ENCODE measurements around the gene ELL2.

ELL2 gene

GRCh38 chr5:95983509-95983908 lies 21.9 kb upstream of the ELL2 start:
- no peak for DNase-seq (ENCODE audit: low read depth in 2 of 2)

DNA sequence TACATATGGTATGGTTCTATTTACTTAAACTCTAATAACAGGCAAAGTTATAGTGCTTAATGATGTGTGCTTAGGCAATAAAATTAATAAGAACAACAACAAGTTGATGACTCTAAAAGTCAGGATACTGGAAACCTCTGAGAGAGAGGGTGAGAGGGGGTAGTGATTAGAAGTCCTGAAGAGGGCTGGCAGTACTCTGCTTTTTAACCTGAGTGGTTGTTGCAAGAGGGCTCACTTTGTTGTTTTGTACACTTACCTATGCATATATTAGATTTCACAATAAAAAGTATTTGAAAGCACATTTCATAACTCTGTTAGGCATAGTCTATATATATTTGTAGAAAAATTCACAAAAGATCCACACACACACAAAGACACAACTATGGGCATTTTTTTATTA lies 21.4 kb upstream of the ELL2 start:
- no peak for DNase-seq (ENCODE audit: low read depth in 2 of 2)

DNA sequence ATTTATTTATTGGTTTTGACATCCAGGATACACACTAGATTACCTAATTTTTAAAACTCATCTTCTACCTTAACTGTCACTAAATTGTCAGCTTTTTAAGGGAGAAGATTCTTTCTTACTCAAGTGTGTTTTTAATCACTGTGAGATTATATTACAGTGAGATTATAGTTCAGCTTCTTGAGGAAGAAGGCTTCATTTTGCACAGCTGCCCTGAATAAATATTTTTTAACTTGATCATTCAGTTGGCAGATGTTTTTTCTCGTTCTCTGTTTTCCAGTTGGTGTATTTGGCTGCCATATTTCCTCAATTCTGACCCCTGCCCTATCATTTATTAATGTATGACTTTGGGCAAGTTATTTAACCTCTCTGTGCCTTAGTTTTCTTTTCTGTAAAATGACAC lies 15.0 kb upstream of the ELL2 start:
- DNase-seq (ENCODE audit: low read depth in 2 of 2): no peak

DNA sequence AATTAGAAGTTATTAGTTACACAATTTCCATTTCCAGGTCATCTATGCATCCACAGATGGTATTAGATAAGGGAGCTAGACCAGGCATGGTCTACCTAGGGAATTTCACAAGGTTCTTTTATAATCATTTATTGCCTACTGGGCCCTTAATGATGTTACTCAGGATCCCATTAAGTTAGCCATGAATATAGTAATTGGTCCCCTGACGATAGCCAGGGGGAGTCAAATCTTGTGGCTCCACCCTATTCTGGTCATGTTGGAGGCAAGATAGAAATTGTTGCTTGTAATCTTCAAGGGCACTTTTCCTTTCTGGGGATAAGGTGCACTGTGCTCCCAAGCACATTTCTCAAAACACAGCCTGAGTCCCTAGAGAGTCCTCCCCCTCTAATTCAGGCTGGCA lies 14.1 kb upstream of the ELL2 start:
- no peak for DNase-seq (ENCODE audit: low read depth in 2 of 2)

- DNase-seq (ENCODE audit: low read depth in 2 of 2): no peak
These were observed 12.2 kb upstream of the ELL2 start for GRCh38 chr5:95973793-95974325.

GRCh38 chr5:95972196-95972595 lies 10.5 kb upstream of the ELL2 start:
- no peak for DNase-seq (ENCODE audit: low read depth in 2 of 2)

DNA sequence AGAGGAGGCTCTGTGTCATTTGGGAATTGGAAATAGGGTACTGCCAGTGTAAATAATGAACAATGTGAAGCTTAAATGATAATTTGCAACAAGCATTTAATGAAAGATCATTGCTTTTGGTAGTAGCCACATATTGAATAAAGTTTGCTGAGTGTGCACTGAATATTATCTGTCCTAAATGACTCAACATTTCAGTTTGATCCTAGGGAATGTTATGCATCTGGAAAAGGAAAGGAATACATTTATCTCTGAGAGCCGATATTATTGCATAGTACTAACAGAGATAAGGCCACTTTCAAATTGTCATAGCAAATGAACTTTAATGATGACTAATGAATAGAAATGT lies 8.7 kb upstream of the ELL2 start:
- no peak for DNase-seq (ENCODE audit: low read depth in 2 of 2)

DNA sequence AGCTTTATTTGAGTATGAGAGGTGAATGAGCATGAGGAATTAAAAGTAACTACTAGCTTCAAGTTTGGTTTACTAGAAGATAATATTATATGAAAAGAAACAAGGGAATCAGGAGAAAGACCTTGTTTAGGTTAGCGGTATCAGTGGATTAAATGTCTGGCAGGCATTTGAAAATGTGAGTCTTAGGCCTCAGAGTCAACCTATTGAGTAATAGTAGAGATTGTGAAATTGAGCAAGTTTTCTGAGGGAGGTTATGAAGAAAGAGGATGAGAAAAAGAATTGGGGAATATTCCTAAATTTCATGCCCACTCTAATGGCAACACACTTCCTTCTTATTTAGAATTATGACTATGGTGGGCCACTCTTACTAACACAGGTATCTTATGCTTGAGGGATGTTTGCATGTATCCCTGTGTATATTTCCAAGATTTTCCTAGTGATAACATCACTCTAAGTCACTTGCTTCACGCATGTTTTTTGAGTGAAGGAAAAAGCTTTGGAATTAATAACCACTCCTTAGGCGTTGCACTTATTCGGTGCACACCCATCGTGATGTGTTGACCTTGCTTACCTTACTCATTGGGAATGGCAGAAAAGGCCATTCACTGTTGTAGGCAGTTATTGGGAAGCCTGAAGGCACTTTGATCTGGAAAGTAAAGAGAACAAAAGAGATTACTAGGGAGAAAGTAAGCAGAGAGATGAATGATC lies 8.2 kb upstream of the ELL2 start:
- no peak for DNase-seq (ENCODE audit: low read depth in 2 of 2)

- DNase-seq (ENCODE audit: low read depth in 2 of 2): no peak
These were observed 7.4 kb upstream of the ELL2 start for GRCh38 chr5:95969055-95969454.

GRCh38 chr5:95967236-95967635 lies 5.6 kb upstream of the ELL2 start:
- no peak for DNase-seq (ENCODE audit: low read depth in 2 of 2)

DNA sequence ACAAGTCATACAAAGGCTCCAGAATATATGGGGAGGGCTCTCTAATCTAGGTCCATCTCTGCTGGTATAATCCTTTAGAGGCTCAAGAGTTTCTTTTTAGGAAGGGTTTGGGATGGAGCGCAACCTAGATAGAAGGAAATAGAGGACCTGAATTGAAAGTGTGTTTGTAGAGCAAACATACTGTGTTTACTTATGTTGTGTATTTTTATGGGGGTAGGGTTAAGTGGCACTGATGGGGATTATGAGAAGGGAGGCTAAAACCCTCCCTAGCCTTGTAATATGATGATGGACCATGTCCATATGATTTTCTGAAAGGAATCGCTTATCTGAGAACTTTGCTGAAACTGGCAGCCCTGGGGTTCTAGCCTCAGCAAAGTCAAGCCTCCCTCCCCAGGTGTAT lies 4.4 kb upstream of the ELL2 start:
- DNase-seq (ENCODE audit: low read depth in 2 of 2): no peak

GRCh38 chr5:95963650-95964410 lies 2.2 kb upstream of the ELL2 start:
- peak in 1 of 2 donors; percentile 18 for DNase-seq (ENCODE audit: low read depth in 2 of 2)

DNA sequence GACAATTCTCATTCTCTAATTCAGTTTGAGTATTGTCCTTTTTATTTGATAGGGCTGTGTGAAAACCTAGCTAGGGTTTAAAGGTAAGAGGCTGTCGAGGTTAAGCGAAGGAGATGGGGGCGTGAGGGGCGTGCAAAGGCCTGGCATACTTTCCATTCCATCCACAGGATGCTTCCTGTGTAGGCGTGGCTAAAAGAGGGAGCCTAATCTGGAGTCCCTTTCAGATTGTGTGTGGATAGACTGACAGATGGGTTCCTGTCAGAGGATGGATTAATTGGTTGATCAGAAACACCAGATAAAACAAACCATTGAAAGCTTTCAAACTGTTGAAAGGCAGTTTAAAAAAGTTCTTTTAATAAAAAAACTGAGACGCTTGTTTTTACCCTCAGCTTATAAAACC lies 1.1 kb upstream of the ELL2 start:
- DNase-seq (ENCODE audit: low read depth in 2 of 2): no peak

GRCh38 chr5:95962475-95962773 lies 773 bp upstream of the ELL2 start:
- DNase-seq (ENCODE audit: low read depth in 2 of 2): no peak

GRCh38 chr5:95960667-95961616 lies 709 bp downstream of the ELL2 start:
- DNase-seq (ENCODE audit: low read depth in 2 of 2): peak; percentile 52 to 58

GRCh38 chr5:95959888-95960666 lies 1.6 kb downstream of the ELL2 start:
- DNase-seq (ENCODE audit: low read depth in 2 of 2): no peak

GRCh38 chr5:95959051-95959887 lies 2.4 kb downstream of the ELL2 start:
- DNase-seq (ENCODE audit: low read depth in 2 of 2): no peak

- DNase-seq (ENCODE audit: low read depth in 2 of 2): no peak
These were observed 3.2 kb downstream of the ELL2 start for GRCh38 chr5:95958310-95959014.

DNA sequence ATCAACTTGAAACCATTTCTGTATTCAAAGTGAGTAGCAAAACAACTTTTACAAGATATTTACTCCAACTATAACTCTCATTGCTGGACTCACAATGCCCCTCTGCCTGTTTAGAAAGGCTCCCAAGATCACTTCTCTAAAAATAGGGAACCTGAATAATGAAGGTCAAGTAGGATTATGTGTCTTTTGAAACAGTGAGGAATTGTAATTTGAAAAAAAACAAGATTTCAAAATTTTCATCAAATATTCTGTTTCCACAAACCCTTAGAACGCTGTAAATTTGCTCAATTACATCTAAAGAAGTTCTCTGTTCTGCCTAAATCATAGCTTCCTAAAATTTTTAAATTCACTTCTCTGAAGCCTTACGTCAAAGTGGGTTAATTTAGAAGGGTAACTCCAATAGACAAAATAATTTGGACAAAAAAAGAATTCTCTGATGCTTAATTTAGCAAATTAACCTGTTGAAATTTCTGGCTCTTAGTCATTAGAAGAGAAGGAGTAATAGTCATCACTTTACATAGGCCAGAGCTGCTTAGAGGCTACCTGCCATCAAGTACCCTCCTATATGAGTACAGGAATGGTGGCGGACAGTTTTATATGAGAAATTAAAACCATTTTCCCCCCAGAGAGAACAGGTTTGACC lies 4.0 kb downstream of the ELL2 start:
- no peak for DNase-seq (ENCODE audit: low read depth in 2 of 2)

DNA sequence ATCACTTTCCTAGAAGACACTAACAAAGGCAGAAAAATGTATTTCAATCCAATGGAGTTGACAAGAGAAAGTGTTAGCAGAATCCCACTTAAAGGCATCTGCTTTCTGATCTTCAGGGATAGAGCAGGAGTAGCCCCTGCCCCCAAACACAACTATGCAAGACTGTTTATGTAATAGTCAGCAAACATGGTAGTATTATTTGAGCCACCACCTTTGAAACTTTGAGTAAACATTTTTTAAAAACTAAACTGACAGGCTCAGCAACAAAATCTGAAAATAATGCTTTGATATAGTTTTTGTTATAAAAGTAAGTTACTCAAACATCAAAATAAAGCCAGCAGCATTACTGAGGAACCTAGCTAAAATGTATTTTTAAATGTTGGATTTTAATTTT lies 4.8 kb downstream of the ELL2 start:
- no peak for DNase-seq (ENCODE audit: low read depth in 2 of 2)

All from activated CD4-positive, alpha-beta T cell treated with anti-CD3 and anti-CD28 coated beads for 24 hours (primary cell).